ENCODE results near the gene S100Z. TPM values are rescaled to one million over a fixed set of nuclear protein-coding genes. Genes with fewer than 3 reads are reported as not detected.
A peak's percentile ranks its signal among the peaks of the same experiment; 100 is the strongest.

Gene S100Z
- total and polyA plus RNA-seq, 9 of the 15 experiments (the other 6 are each of a cell fraction or from before 2014, with no cell fraction given) = 0.15 to 0.42 (median 0.20) TPM; not detected in 6

- no peaks in the 10 kb centered on the region for H3K9me1 ChIP-seq (ENCODE audit: control insufficient read depth, insufficient read depth, low read length)
- 85% methylated on average over 7 of the region's 10 CpGs for WGBS (ENCODE audit: insufficient coverage, low coverage, missing lambda C conversion rate)
- H3K4me1 ChIP-seq (replicated peaks in 1 of 2; ENCODE audit: control insufficient read depth in 2 of 2, insufficient read depth in 2 of 2, low read length in 2 of 2) = peaks cover 5 to 15% of the 10 kb centered on the region in 2 experiments; a peak in 4 of 5 replicates
- no peak overlapping the region for H3K9ac ChIP-seq (ENCODE audit: insufficient read depth in 1 of 2, low read depth in 2 of 2, low read length in 2 of 2)
- H3K4me3 ChIP-seq = no peak overlapping the region
- H3K27me3 ChIP-seq (ENCODE audit: control insufficient read depth in 2 of 2, insufficient read depth in 2 of 2, low read length in 2 of 2) = no peaks in the 10 kb centered on the region
- H3K4me2 ChIP-seq (ENCODE audit: insufficient read depth, low read length) = no peak overlapping the region
- H3K27ac ChIP-seq (ENCODE audit: extremely low read depth, low read depth, low read length) = no peak overlapping the region
- ATAC-seq (no peak), FAIRE-seq (no peak), DNase-seq (ENCODE audit: extremely low read depth in 1 of 4, low spot score in 3 of 4) (no peak)
- H3K9me3 ChIP-seq (replicated peaks; ENCODE audit: control insufficient read depth, insufficient read depth, low read depth, low read length) = no peaks in the 10 kb centered on the region; the same call in 1 of the 2 replicates
- ChIA-PET POLR2A (interaction anchor here (0.6 to 0.7 kb wide), 3 partner anchors 9 to 816 kb away, joined by 3 read pairs; no protein-coding TSS in a partner anchor), CTCF (ENCODE audit: low intra/inter-chr PET ratio) (interaction anchor here (0.7 kb wide), 1 partner anchor 218 kb away, joined by 5 read pairs; no protein-coding TSS in a partner anchor)
- no peaks in the 10 kb centered on the region for H3K36me3 ChIP-seq (ENCODE audit: control insufficient read depth, insufficient read depth, low read length)
- intact Hi-C loops (cut with micrococcal nuclease) = loop anchor here (5.0 kb wide), 1 partner anchor 257 kb away; no protein-coding TSS in a partner anchor
- no peaks in the 10 kb centered on the region for H3K79me2 ChIP-seq (ENCODE audit: control insufficient read depth, insufficient read depth, low read length)
- H4K20me1 ChIP-seq (replicated peaks; ENCODE audit: control insufficient read depth, insufficient read depth, low read length) = no peaks in the 10 kb centered on the region
- in situ Hi-C loops (cut with MboI) = no loop called here
- no TSS peak for BruUV-seq (replicated peaks)
- TF ChIP-seq ATF3 (IDR thresholded peaks at IDR 0.05) (peak; percentile 34; the same call in 1 of the 2 replicates), ATF3 (CRISPR knock-in tag; conservative IDR thresholded peaks at IDR 0.05) (no peak), PHF8 (IDR thresholded peaks at IDR 0.05; ENCODE audit: borderline replicate concordance, low read length) (no peak), CEBPG (CRISPR knock-in tag; IDR thresholded peaks at IDR 0.05) (no peak), CEBPG (tag; conservative IDR thresholded peaks at IDR 0.05 in 1 of 2, IDR thresholded peaks at IDR 0.05 in 1 of 2) (0 out of 4 replicates have a peak, but pooled peaks of 1 of the 2 experiments have one; percentile 13), CEBPB (tag; IDR thresholded peaks at IDR 0.05) (0 out of 2 replicates have a peak, but pooled peaks have one; percentile 13), RAD21 (CRISPR knock-in tag; conservative IDR thresholded peaks at IDR 0.05 in 1 of 2, IDR thresholded peaks at IDR 0.05 in 1 of 2) (no peak)
- H2AFZ ChIP-seq (ENCODE audit: low read depth, low read length) = no peak overlapping the region
These were observed 9.9 kb downstream of the S100Z start for GRCh38 chr5:76859591-76860247.
